GM12878 (cell line): ENCODE measurements around the gene GAB1. TPM values are rescaled to one million over a fixed set of nuclear protein-coding genes. Genes with fewer than 3 reads are reported as not detected.
A peak's percentile ranks its signal among the peaks of the same experiment; 100 is the strongest.

ENCODE experiments used
- BACH1 ChIP-seq: fragments of 450-650 bp; IDR thresholded peaks from 2 replicates; pipeline ENCODE4 v1.6.1; 2017; ENCODE audit warnings: mild to moderate bottlenecking, borderline replicate concordance
- CBX3 ChIP-seq: fragments of 200-600 bp; sonication (generic); IDR thresholded peaks from 2 replicates; pipeline ENCODE4 v1.6.1; 2016; ENCODE audit warnings: low read depth, borderline replicate concordance
- CHD1 ChIP-seq: IDR thresholded peaks from 2 replicates; pipeline ENCODE4 v1.6.1; 2012; ENCODE audit warnings: low read depth, low read length, improper control_type of control experiment
- JUND ChIP-seq: IDR thresholded peaks from 2 replicates; pipeline ENCODE4 v1.6.1; 2012; ENCODE audit warnings: low read depth, mild to moderate bottlenecking, low read length, improper control_type of control experiment, moderate library complexity
- NFYA ChIP-seq: IDR thresholded peaks from 2 replicates; pipeline ENCODE4 v1.6.1; 2011; ENCODE audit warnings: low read depth, mild to moderate bottlenecking, low read length, improper control_type of control experiment, borderline replicate concordance
- NFYB ChIP-seq: IDR thresholded peaks from 2 replicates; pipeline ENCODE4 v1.6.1; 2011; ENCODE audit warnings: low read depth, mild to moderate bottlenecking, low read length, improper control_type of control experiment, moderate library complexity; ENCODE audit not compliant: insufficient read depth
- RAD21 ChIP-seq: IDR thresholded peaks from 2 replicates; pipeline ENCODE4 v1.6.1; 2011; ENCODE audit warnings: mild to moderate bottlenecking, low read depth, low read length, moderate library complexity; ENCODE audit not compliant: insufficient read depth
- RELA ChIP-seq: fragments of 450-650 bp; IDR thresholded peaks from 2 replicates; pipeline ENCODE4 v1.8.0; 2014; ENCODE audit warnings: borderline replicate concordance; ENCODE audit not compliant: partially characterized antibody
- SMARCA5 ChIP-seq: fragments of 450-650 bp; IDR thresholded peaks from 2 replicates; pipeline ENCODE4 v1.6.1; 2017; ENCODE audit warnings: mild to moderate bottlenecking
- SP1 ChIP-seq: IDR thresholded peaks from one replicate; pipeline ENCODE4 v1.6.1; 2011; ENCODE audit warnings: low read depth, low read length
- SPI1 ChIP-seq: IDR thresholded peaks from 2 replicates; pipeline ENCODE4 v1.6.1; 2011; ENCODE audit warnings: low read depth, mild to moderate bottlenecking, low read length, moderate library complexity, borderline replicate concordance; ENCODE audit not compliant: insufficient read depth
- TARDBP ChIP-seq: IDR thresholded peaks from 2 replicates; pipeline ENCODE4 v1.6.1; 2016; ENCODE audit warnings: borderline replicate concordance
- YBX1 ChIP-seq: fragments of 450-650 bp; IDR thresholded peaks from 2 replicates; pipeline ENCODE4 v1.6.1; 2016; ENCODE audit warnings: antibody characterized with exemption
- ZBED1 ChIP-seq: IDR thresholded peaks from 2 replicates; pipeline ENCODE4 v1.6.1; 2016; ENCODE audit warnings: borderline replicate concordance
- ZNF622 ChIP-seq: fragments of 450-650 bp; IDR thresholded peaks from 2 replicates; pipeline ENCODE4 v1.6.1; 2017; ENCODE audit warnings: mild to moderate bottlenecking, inconsistent platforms
- polyA plus RNA-seq, 11 experiments: library from polyadenylated mRNA; depleted of rRNA in 4 of 11; unstranded in 6 of 11; stranded (reverse) in 5 of 11; fragments of >200 nt; fragmentation: Nextera tagmentation in 4 of 11; fragmentation: Illumina TruSeq in 1 of 11; extraction: Ambion mirVana in 4 of 11; extraction: Trizol in 1 of 11; gene quantifications; 1 replicate in 1 of 11; 2 replicates in 10 of 11; pipeline versions ENCODE4 v1.2.1 to v1.2.3, GENCODE V29; 2011 to 2016; ENCODE audit warnings: inconsistent platforms in 2 of 11, missing spikeins in 2 of 11, low read depth in 1 of 11
- total RNA-seq, 4 experiments: library from RNA; depleted of rRNA in 3 of 4; stranded (reverse); fragments of >200 nt in 3 of 4; fragmentation: Illumina TruSeq in 1 of 4; extraction: Trizol in 1 of 4; gene quantifications; 2 replicates each; pipeline versions ENCODE4 v1.2.1 to v1.2.3, GENCODE V29; 2013 to 2021
- TF ChIP-seq, protein P1 (sequence below): fragments of 450-650 bp; IDR thresholded peaks from 2 replicates; pipeline ENCODE4 v1.6.1; 2017; ENCODE audit warnings: mild to moderate bottlenecking, moderate library complexity
- TF ChIP-seq, protein P2 (sequence below): fragments of 450-650 bp; conservative IDR thresholded peaks from 2 replicates; pipeline ENCODE4 v1.6.1; 2017; ENCODE audit warnings: mild to moderate bottlenecking, moderate library complexity
- TF ChIP-seq, protein P3 (sequence below): fragments of 150-350 bp; IDR thresholded peaks from 2 replicates; pipeline ENCODE4 v1.6.1; 2014; ENCODE audit warnings: mild to moderate bottlenecking, low read depth, low read length
- TF ChIP-seq, protein P4 (sequence below): IDR thresholded peaks from 2 replicates; pipeline ENCODE4 v1.6.1; 2011; ENCODE audit warnings: borderline replicate concordance, low read depth, mild to moderate bottlenecking, moderate library complexity, mixed read lengths, low read length; ENCODE audit not compliant: insufficient read depth; ENCODE audit errors: extremely low read length

GAB1 gene
- total and polyA plus RNA-seq, 10 of the 15 experiments (the other 5 are each of a cell fraction or from before 2014, with no cell fraction given) = 0.37 to 5.3 (median 3.2) TPM

DNA sequence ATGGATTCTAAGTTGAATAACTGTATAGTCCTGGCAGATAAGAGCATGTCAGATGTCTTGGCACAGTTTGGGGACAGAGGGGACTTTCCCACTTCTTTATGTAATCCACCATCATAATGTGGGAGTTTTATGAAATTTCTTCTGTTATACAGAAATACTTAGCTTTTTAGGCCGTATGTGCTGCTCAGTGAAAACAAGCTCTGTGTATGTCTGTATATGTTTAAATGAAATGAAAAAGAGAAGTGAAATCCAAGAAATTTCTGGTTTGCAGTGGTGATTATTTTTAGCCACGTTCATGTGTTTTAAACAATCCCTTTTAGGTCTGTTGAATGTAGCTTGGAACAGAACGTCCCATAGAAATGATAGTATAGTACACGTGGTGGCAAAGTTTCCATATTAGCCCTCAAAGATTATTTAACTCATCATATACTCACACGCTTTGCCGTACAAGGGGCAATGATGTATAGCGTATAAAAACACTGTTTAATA is 41.0 kb downstream of the GAB1 start (continued):
- TF ChIP-seq CHD1 (no peak), BACH1 (no peak), YBX1 (no peak), RAD21 (no peak), SMARCA5 (no peak), TARDBP (no peak), CBX3 (no peak), NFYA (no peak), SPI1 (peak; percentile 95), JUND (no peak), RELA (peak; percentile 35), SP1 (no peak), NFYB (no peak), ZBED1 (peak; percentile 33; the same call in 1 of the 2 replicates), ZNF622 (no peak)
- TF ChIP-seq, protein P1, sequence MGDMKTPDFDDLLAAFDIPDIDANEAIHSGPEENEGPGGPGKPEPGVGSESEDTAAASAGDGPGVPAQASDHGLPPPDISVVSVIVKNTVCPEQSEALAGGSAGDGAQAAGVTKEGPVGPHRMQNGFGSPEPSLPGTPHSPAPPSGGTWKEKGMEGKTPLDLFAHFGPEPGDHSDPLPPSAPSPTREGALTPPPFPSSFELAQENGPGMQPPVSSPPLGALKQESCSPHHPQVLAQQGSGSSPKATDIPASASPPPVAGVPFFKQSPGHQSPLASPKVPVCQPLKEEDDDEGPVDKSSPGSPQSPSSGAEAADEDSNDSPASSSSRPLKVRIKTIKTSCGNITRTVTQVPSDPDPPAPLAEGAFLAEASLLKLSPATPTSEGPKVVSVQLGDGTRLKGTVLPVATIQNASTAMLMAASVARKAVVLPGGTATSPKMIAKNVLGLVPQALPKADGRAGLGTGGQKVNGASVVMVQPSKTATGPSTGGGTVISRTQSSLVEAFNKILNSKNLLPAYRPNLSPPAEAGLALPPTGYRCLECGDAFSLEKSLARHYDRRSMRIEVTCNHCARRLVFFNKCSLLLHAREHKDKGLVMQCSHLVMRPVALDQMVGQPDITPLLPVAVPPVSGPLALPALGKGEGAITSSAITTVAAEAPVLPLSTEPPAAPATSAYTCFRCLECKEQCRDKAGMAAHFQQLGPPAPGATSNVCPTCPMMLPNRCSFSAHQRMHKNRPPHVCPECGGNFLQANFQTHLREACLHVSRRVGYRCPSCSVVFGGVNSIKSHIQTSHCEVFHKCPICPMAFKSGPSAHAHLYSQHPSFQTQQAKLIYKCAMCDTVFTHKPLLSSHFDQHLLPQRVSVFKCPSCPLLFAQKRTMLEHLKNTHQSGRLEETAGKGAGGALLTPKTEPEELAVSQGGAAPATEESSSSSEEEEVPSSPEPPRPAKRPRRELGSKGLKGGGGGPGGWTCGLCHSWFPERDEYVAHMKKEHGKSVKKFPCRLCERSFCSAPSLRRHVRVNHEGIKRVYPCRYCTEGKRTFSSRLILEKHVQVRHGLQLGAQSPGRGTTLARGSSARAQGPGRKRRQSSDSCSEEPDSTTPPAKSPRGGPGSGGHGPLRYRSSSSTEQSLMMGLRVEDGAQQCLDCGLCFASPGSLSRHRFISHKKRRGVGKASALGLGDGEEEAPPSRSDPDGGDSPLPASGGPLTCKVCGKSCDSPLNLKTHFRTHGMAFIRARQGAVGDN = peak; percentile 80
- TF ChIP-seq, protein P2, sequence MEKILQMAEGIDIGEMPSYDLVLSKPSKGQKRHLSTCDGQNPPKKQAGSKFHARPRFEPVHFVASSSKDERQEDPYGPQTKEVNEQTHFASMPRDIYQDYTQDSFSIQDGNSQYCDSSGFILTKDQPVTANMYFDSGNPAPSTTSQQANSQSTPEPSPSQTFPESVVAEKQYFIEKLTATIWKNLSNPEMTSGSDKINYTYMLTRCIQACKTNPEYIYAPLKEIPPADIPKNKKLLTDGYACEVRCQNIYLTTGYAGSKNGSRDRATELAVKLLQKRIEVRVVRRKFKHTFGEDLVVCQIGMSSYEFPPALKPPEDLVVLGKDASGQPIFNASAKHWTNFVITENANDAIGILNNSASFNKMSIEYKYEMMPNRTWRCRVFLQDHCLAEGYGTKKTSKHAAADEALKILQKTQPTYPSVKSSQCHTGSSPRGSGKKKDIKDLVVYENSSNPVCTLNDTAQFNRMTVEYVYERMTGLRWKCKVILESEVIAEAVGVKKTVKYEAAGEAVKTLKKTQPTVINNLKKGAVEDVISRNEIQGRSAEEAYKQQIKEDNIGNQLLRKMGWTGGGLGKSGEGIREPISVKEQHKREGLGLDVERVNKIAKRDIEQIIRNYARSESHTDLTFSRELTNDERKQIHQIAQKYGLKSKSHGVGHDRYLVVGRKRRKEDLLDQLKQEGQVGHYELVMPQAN = no peak
- TF ChIP-seq, protein P3, sequence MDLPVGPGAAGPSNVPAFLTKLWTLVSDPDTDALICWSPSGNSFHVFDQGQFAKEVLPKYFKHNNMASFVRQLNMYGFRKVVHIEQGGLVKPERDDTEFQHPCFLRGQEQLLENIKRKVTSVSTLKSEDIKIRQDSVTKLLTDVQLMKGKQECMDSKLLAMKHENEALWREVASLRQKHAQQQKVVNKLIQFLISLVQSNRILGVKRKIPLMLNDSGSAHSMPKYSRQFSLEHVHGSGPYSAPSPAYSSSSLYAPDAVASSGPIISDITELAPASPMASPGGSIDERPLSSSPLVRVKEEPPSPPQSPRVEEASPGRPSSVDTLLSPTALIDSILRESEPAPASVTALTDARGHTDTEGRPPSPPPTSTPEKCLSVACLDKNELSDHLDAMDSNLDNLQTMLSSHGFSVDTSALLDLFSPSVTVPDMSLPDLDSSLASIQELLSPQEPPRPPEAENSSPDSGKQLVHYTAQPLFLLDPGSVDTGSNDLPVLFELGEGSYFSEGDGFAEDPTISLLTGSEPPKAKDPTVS = 0 out of 2 replicates have a peak, but pooled peaks have one; percentile 42
- TF ChIP-seq, protein P4, sequence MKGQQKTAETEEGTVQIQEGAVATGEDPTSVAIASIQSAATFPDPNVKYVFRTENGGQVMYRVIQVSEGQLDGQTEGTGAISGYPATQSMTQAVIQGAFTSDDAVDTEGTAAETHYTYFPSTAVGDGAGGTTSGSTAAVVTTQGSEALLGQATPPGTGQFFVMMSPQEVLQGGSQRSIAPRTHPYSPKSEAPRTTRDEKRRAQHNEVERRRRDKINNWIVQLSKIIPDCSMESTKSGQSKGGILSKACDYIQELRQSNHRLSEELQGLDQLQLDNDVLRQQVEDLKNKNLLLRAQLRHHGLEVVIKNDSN = no peak
